ENCODE results near the gene PLA2G4B. TPM values are rescaled to one million over a fixed set of nuclear protein-coding genes. Genes with fewer than 3 reads are reported as not detected.

PLA2G4B gene
- total RNA-seq, 2 donors from 2014 or later, result 2.7 to 8.3 TPM

GRCh38 chr15:41817327-41817726 is 21.3 kb upstream of the PLA2G4B start:
- Mint-ChIP-seq H3K27me3 (no peaks in the 10 kb centered on the region), H3K36me3 (ENCODE audit: low read depth) (peaks cover 33% of the 10 kb centered on the region), H3K27ac (no peak overlapping the region), H3K9me3 (no peaks in the 10 kb centered on the region), H3K4me3 (no peak overlapping the region), H3K4me1 (no peaks in the 10 kb centered on the region)
- ATAC-seq (replicated peaks), result no peak

GRCh38 chr15:41817781-41818180 is 20.9 kb upstream of the PLA2G4B start:
- no peaks in the 10 kb centered on the region for H3K9me3 Mint-ChIP-seq
- no peaks in the 10 kb centered on the region for H3K27me3 Mint-ChIP-seq
- peaks cover 33% of the 10 kb centered on the region for H3K36me3 Mint-ChIP-seq (ENCODE audit: low read depth)
- no peaks in the 10 kb centered on the region for H3K4me1 Mint-ChIP-seq
- no peak overlapping the region for H3K27ac Mint-ChIP-seq
- no peak overlapping the region for H3K4me3 Mint-ChIP-seq
- ATAC-seq (replicated peaks), result no peak

GRCh38 chr15:41819455-41820050 is 19.1 kb upstream of the PLA2G4B start:
- ATAC-seq (replicated peaks), result no peak
- Mint-ChIP-seq H3K36me3 (ENCODE audit: low read depth) (peaks cover 36% of the 10 kb centered on the region), H3K4me1 (no peaks in the 10 kb centered on the region), H3K27me3 (no peaks in the 10 kb centered on the region), H3K4me3 (no peak overlapping the region), H3K27ac (peak overlapping the region; percentile 75), H3K9me3 (no peaks in the 10 kb centered on the region)

GRCh38 chr15:41820791-41821423 is 17.7 kb upstream of the PLA2G4B start:
- Mint-ChIP-seq H3K27ac (no peak overlapping the region), H3K36me3 (ENCODE audit: low read depth) (peaks cover 30% of the 10 kb centered on the region), H3K4me1 (no peaks in the 10 kb centered on the region), H3K4me3 (no peak overlapping the region), H3K27me3 (no peaks in the 10 kb centered on the region), H3K9me3 (no peaks in the 10 kb centered on the region)
- no peak for ATAC-seq (replicated peaks)

- no peak for ATAC-seq (replicated peaks)
- Mint-ChIP-seq H3K4me1 (no peaks in the 10 kb centered on the region), H3K36me3 (ENCODE audit: low read depth) (peaks cover 21% of the 10 kb centered on the region), H3K27me3 (no peaks in the 10 kb centered on the region), H3K4me3 (no peak overlapping the region), H3K27ac (no peak overlapping the region), H3K9me3 (no peaks in the 10 kb centered on the region)
Observed at GRCh38 chr15:41821831-41822230, 16.8 kb upstream of the PLA2G4B start.

- Mint-ChIP-seq H3K36me3 (ENCODE audit: low read depth) (peaks cover 15% of the 10 kb centered on the region), H3K4me1 (no peaks in the 10 kb centered on the region), H3K9me3 (no peaks in the 10 kb centered on the region), H3K27ac (no peak overlapping the region), H3K4me3 (no peak overlapping the region), H3K27me3 (no peaks in the 10 kb centered on the region)
- ATAC-seq (replicated peaks), result no peak
Observed at GRCh38 chr15:41822471-41822870, 16.2 kb upstream of the PLA2G4B start.

- H3K36me3 Mint-ChIP-seq (ENCODE audit: low read depth), result peaks cover 10% of the 10 kb centered on the region
- no peak overlapping the region for H3K27ac Mint-ChIP-seq
- no peak overlapping the region for H3K4me3 Mint-ChIP-seq
- no peak for ATAC-seq (replicated peaks)
- H3K4me1 Mint-ChIP-seq, result no peaks in the 10 kb centered on the region
- no peaks in the 10 kb centered on the region for H3K27me3 Mint-ChIP-seq
- no peaks in the 10 kb centered on the region for H3K9me3 Mint-ChIP-seq
Observed at GRCh38 chr15:41822957-41823356, 15.7 kb upstream of the PLA2G4B start.

- Mint-ChIP-seq H3K36me3 (ENCODE audit: low read depth) (peaks cover 10% of the 10 kb centered on the region), H3K27ac (no peak overlapping the region)
- ATAC-seq (replicated peaks), result no peak
Observed at GRCh38 chr15:41823502-41823901, 15.1 kb upstream of the PLA2G4B start.

GRCh38 chr15:41824062-41824745 is 14.4 kb upstream of the PLA2G4B start:
- Mint-ChIP-seq H3K27me3 (no peaks in the 10 kb centered on the region), H3K4me3 (no peak overlapping the region), H3K9me3 (no peaks in the 10 kb centered on the region), H3K4me1 (peaks cover 6% of the 10 kb centered on the region), H3K36me3 (ENCODE audit: low read depth) (peaks cover 10% of the 10 kb centered on the region), H3K27ac (no peak overlapping the region)
- ATAC-seq (replicated peaks), result no peak

More at GRCh38 chr15:41823502-41823901, 15.1 kb upstream of the PLA2G4B start:
- Mint-ChIP-seq H3K4me1 (no peaks in the 10 kb centered on the region), H3K4me3 (no peak overlapping the region), H3K27me3 (no peaks in the 10 kb centered on the region), H3K9me3 (no peaks in the 10 kb centered on the region)

- H3K4me1 Mint-ChIP-seq, result peaks cover 6% of the 10 kb centered on the region
- H3K9me3 Mint-ChIP-seq, result no peaks in the 10 kb centered on the region
- ATAC-seq (replicated peaks), result no peak
- H3K27me3 Mint-ChIP-seq, result no peaks in the 10 kb centered on the region
- H3K36me3 Mint-ChIP-seq (ENCODE audit: low read depth), result peaks cover 10% of the 10 kb centered on the region
- no peak overlapping the region for H3K27ac Mint-ChIP-seq
- H3K4me3 Mint-ChIP-seq, result no peak overlapping the region
Observed at GRCh38 chr15:41825145-41825544, 13.5 kb upstream of the PLA2G4B start.

- Mint-ChIP-seq H3K27me3 (no peaks in the 10 kb centered on the region), H3K4me1 (peaks cover 6% of the 10 kb centered on the region), H3K36me3 (ENCODE audit: low read depth) (peaks cover 10% of the 10 kb centered on the region), H3K9me3 (no peaks in the 10 kb centered on the region), H3K4me3 (peak overlapping the region; percentile 44), H3K27ac (no peak overlapping the region)
- ATAC-seq (replicated peaks), result no peak
Observed at GRCh38 chr15:41825572-41826535, 12.8 kb upstream of the PLA2G4B start.

GRCh38 chr15:41827290-41827879 is 11.3 kb upstream of the PLA2G4B start:
- peak; percentile 8 for ATAC-seq (replicated peaks)

GRCh38 chr15:41827880-41828806 is 10.5 kb upstream of the PLA2G4B start, which contains the start of gene JMJD7:
JMJD7 (plus strand) TSS chr15:41828092; CDS start chr15:41828125, 33 bp downstream.
- Mint-ChIP-seq H3K4me3 (peak within 1 kb of the TSS; percentile 86), H3K27ac (peak within 1 kb of the TSS; percentile 84), H3K36me3 (ENCODE audit: low read depth) (peaks cover 10% of the 10 kb centered on the region), H3K27me3 (no peaks in the 10 kb centered on the region), H3K4me1 (peaks cover 24% of the 10 kb centered on the region), H3K9me3 (no peaks in the 10 kb centered on the region)
- ATAC-seq (replicated peaks), result peak; percentile 91

More at GRCh38 chr15:41827290-41827879, 11.3 kb upstream of the PLA2G4B start:
- H3K9me3 Mint-ChIP-seq, result no peaks in the 10 kb centered on the region
- H3K36me3 Mint-ChIP-seq (ENCODE audit: low read depth), result peaks cover 10% of the 10 kb centered on the region
- H3K4me3 Mint-ChIP-seq, result peak overlapping the region; percentile 86
- peaks cover 16% of the 10 kb centered on the region for H3K4me1 Mint-ChIP-seq
- no peaks in the 10 kb centered on the region for H3K27me3 Mint-ChIP-seq
- no peak overlapping the region for H3K27ac Mint-ChIP-seq
